K562 (cell line): ENCODE results near the gene TULP1. TPM values are rescaled to one million over a fixed set of nuclear protein-coding genes. Genes with fewer than 3 reads are reported as not detected.

Experiments
- NFYB ChIP-seq: IDR thresholded peaks from 2 replicates; pipeline ENCODE4 v1.6.1; 2011; ENCODE audit warnings: mild to moderate bottlenecking, moderate library complexity; ENCODE audit not compliant: insufficient read length; ENCODE audit errors: extremely low read depth
- REST ChIP-seq, 2 experiments: fragments of 450-650 bp; formaldehyde crosslinking in 1 of 2; IDR thresholded peaks; 2 replicates each; pipeline versions ENCODE4 v1.4.0 to v1.6.1; 2014 to 2020; ENCODE audit warnings: mild to moderate bottlenecking in 2 of 2, borderline replicate concordance in 1 of 2, low read depth in 1 of 2
- polyA plus RNA-seq, 8 experiments: library from polyadenylated mRNA; depleted of rRNA in 4 of 8; stranded (reverse) in 5 of 8; unstranded in 3 of 8; fragments of >200 nt; fragmentation: Nextera tagmentation in 2 of 8; fragmentation: Illumina TruSeq in 1 of 8; extraction: Ambion mirVana in 2 of 8; extraction: Trizol in 1 of 8; gene quantifications; 2 replicates each; pipeline versions ENCODE4 v1.2.1 to v1.2.3, GENCODE V29; 2011 to 2014; ENCODE audit warnings: inconsistent platforms in 1 of 8, missing spikeins in 1 of 8
- total RNA-seq, 7 experiments: library from RNA; depleted of rRNA in 6 of 7; stranded (reverse); fragments of >200 nt in 6 of 7; fragmentation: Illumina TruSeq in 2 of 7; extraction: Trizol in 2 of 7; gene quantifications; 2 replicates each; pipeline versions ENCODE4 v1.2.1 to v1.2.3, GENCODE V29; 2011 to 2021; ENCODE audit warnings: low replicate concordance in 1 of 7

The TULP1 gene
- total and polyA plus RNA-seq, 9 of the 15 experiments (the other 6 are each of a cell fraction or from before 2014, with no cell fraction given): 0.06 to 0.17 (median 0.09) TPM; not detected in 6

- TF ChIP-seq REST (IDR thresholded peaks at IDR 0.05; ENCODE audit: borderline replicate concordance): no peak
- TF ChIP-seq REST (CRISPR knock-in tag; IDR thresholded peaks at IDR 0.05; ENCODE audit: low read depth): no peak
- no peak for TF ChIP-seq NFYB
Measured at GRCh38 chr6:35473075-35473849, 39.4 kb downstream of the TULP1 start (continued).
